ENCODE results near the gene XIST. TPM values are rescaled to one million over a fixed set of nuclear protein-coding genes. Genes with fewer than 3 reads are reported as not detected.

XIST gene
- total and polyA plus RNA-seq, 2 donors (not counting 1 experiment from before 2014, with no cell fraction given), result 0.07 to 97.9 TPM

GRCh38 chrX:73832319-73832718, 20.2 kb downstream of the XIST start:
- TF ChIP-seq CTCF (conservative IDR thresholded peaks at IDR 0.05 in 1 of 2, IDR thresholded peaks at IDR 0.05 in 1 of 2; ENCODE audit: low read depth in 1 of 2, low read length in 2 of 2) (no peak), EZH2 (IDR thresholded peaks at IDR 0.05; ENCODE audit: low read length, missing control alignments) (no peak)
- no peak overlapping the region for H3K27ac ChIP-seq (ENCODE audit: insufficient read depth, low read length)
- H3K4me2 ChIP-seq (ENCODE audit: extremely low read depth, insufficient read depth, low read length), result no peak overlapping the region
- no peak overlapping the region for H2AFZ ChIP-seq (ENCODE audit: low read length)
- DNase-seq (ENCODE audit: low read depth in 2 of 2), result no peak
- no peaks in the 10 kb centered on the region for H3K4me1 ChIP-seq (ENCODE audit: control insufficient read depth, extremely low read depth, insufficient read depth, low read length)
- no peaks in the 10 kb centered on the region for H3K9me3 ChIP-seq (ENCODE audit: control insufficient read depth, insufficient read depth, low read depth, low read length)
- H3K36me3 ChIP-seq (ENCODE audit: control insufficient read depth, insufficient read depth, low read length), result no peaks in the 10 kb centered on the region
- H3K27me3 ChIP-seq (ENCODE audit: control insufficient read depth, insufficient read depth, low read length), result no peaks in the 10 kb centered on the region
- peaks cover 3% of the 10 kb centered on the region for H4K20me1 ChIP-seq (ENCODE audit: control insufficient read depth, extremely low read depth, insufficient read depth, low read length)
- H3K9ac ChIP-seq (ENCODE audit: insufficient read depth, low read length), result no peak overlapping the region
- no peak overlapping the region for H3K4me3 ChIP-seq (replicated peaks in 1 of 4; ENCODE audit: control extremely low read depth in 1 of 4, insufficient read depth in 1 of 4, low read depth in 3 of 4, low read length in 4 of 4)
- H3K79me2 ChIP-seq (ENCODE audit: control insufficient read depth, insufficient read depth, low read length), result peaks cover 32% of the 10 kb centered on the region

- no peak overlapping the region for H2AFZ ChIP-seq (ENCODE audit: low read length)
- H3K9me3 ChIP-seq (ENCODE audit: control insufficient read depth, insufficient read depth, low read depth, low read length), result no peaks in the 10 kb centered on the region
- H3K79me2 ChIP-seq (ENCODE audit: control insufficient read depth, insufficient read depth, low read length), result peaks cover 25% of the 10 kb centered on the region
- no peak overlapping the region for H3K4me2 ChIP-seq (ENCODE audit: extremely low read depth, insufficient read depth, low read length)
- TF ChIP-seq CTCF (conservative IDR thresholded peaks at IDR 0.05 in 1 of 2, IDR thresholded peaks at IDR 0.05 in 1 of 2; ENCODE audit: low read depth in 1 of 2, low read length in 2 of 2), result no peak
- TF ChIP-seq EZH2 (IDR thresholded peaks at IDR 0.05; ENCODE audit: low read length, missing control alignments), result no peak
- DNase-seq (ENCODE audit: low read depth in 2 of 2), result no peak
- no peaks in the 10 kb centered on the region for H3K27me3 ChIP-seq (ENCODE audit: control insufficient read depth, insufficient read depth, low read length)
- no peak overlapping the region for H3K9ac ChIP-seq (ENCODE audit: insufficient read depth, low read length)
- H3K27ac ChIP-seq (ENCODE audit: insufficient read depth, low read length), result no peak overlapping the region
- no peaks in the 10 kb centered on the region for H3K4me1 ChIP-seq (ENCODE audit: control insufficient read depth, extremely low read depth, insufficient read depth, low read length)
- H3K4me3 ChIP-seq (replicated peaks in 1 of 4; ENCODE audit: control extremely low read depth in 1 of 4, insufficient read depth in 1 of 4, low read depth in 3 of 4, low read length in 4 of 4), result no peak overlapping the region
- H4K20me1 ChIP-seq (ENCODE audit: control insufficient read depth, extremely low read depth, insufficient read depth, low read length), result peaks cover 3% of the 10 kb centered on the region
- no peaks in the 10 kb centered on the region for H3K36me3 ChIP-seq (ENCODE audit: control insufficient read depth, insufficient read depth, low read length)
Measured at GRCh38 chrX:73831500-73831899, 21.0 kb downstream of the XIST start.

GRCh38 chrX:73830489-73831414, 21.8 kb downstream of the XIST start:
- H3K36me3 ChIP-seq (ENCODE audit: control insufficient read depth, insufficient read depth, low read length), result no peaks in the 10 kb centered on the region
- H2AFZ ChIP-seq (ENCODE audit: low read length), result no peak overlapping the region
- no peak overlapping the region for H3K27ac ChIP-seq (ENCODE audit: insufficient read depth, low read length)
- H3K9ac ChIP-seq (ENCODE audit: insufficient read depth, low read length), result no peak overlapping the region
- DNase-seq (ENCODE audit: low read depth in 2 of 2), result no peak
- TF ChIP-seq CTCF (conservative IDR thresholded peaks at IDR 0.05 in 1 of 2, IDR thresholded peaks at IDR 0.05 in 1 of 2; ENCODE audit: low read depth in 1 of 2, low read length in 2 of 2) (no peak), EZH2 (IDR thresholded peaks at IDR 0.05; ENCODE audit: low read length, missing control alignments) (no peak)
- H4K20me1 ChIP-seq (ENCODE audit: control insufficient read depth, extremely low read depth, insufficient read depth, low read length), result peaks cover 3% of the 10 kb centered on the region
- H3K4me2 ChIP-seq (ENCODE audit: extremely low read depth, insufficient read depth, low read length), result no peak overlapping the region
- no peaks in the 10 kb centered on the region for H3K9me3 ChIP-seq (ENCODE audit: control insufficient read depth, insufficient read depth, low read depth, low read length)
- H3K27me3 ChIP-seq (ENCODE audit: control insufficient read depth, insufficient read depth, low read length), result no peaks in the 10 kb centered on the region
- H3K4me1 ChIP-seq (ENCODE audit: control insufficient read depth, extremely low read depth, insufficient read depth, low read length), result no peaks in the 10 kb centered on the region
- peaks cover 19% of the 10 kb centered on the region for H3K79me2 ChIP-seq (ENCODE audit: control insufficient read depth, insufficient read depth, low read length)
- H3K4me3 ChIP-seq (replicated peaks in 1 of 4; ENCODE audit: control extremely low read depth in 1 of 4, insufficient read depth in 1 of 4, low read depth in 3 of 4, low read length in 4 of 4), result no peak overlapping the region
